Gastroesophageal sphincter (tissue), 4 donors: ENCODE results near the gene HERC2. TPM values are rescaled to one million over a fixed set of nuclear protein-coding genes. Genes with fewer than 3 reads are reported as not detected.

Source experiments
- ATAC-seq: fragments of 150-250 bp; one replicate; pipeline ENCODE4 v1.9.1; 2016; ENCODE audit warnings: mild to moderate bottlenecking, moderate library complexity
- H3K27ac ChIP-seq, 4 donors: fragments of 200-600 bp; sonication (generic) in 3 of 4; 1 replicate in 3 of 4; 2 replicates in 1 of 4; pipeline ENCODE4 v1.5.1; 2016 to 2019
- H3K27me3 ChIP-seq: fragments of 200-600 bp; sonication (generic); one replicate; pipeline ENCODE4 v1.5.1; 2019
- H3K36me3 ChIP-seq, 2 donors: fragments of 200-600 bp; sonication (generic); one replicate each; pipeline ENCODE4 v1.5.1; 2019; ENCODE audit warnings: control low read depth in 1 of 2
- H3K4me1 ChIP-seq, 3 donors: fragments of 200-600 bp; sonication (generic); 1 replicate in 2 of 3; 2 replicates in 1 of 3; pipeline ENCODE4 v1.5.1; 2016 to 2019; ENCODE audit warnings: control low read depth in 2 of 3
- H3K4me3 ChIP-seq, 2 donors: fragments of 200-600 bp; sonication (generic); one replicate each; pipeline ENCODE4 v1.5.1; 2019; ENCODE audit warnings: mild to moderate bottlenecking in 1 of 2, moderate library complexity in 1 of 2
- H3K9me3 ChIP-seq, 3 donors: fragments of 200-600 bp; sonication (generic); one replicate each; pipeline ENCODE4 v1.5.1; 2017 to 2019; ENCODE audit warnings: control low read depth in 2 of 3
- EP300 ChIP-seq: sonication (generic); formaldehyde crosslinking; IDR thresholded peaks from one replicate; pipeline ENCODE4 v1.6.1; 2017; ENCODE audit warnings: antibody characterized with exemption, mild to moderate bottlenecking
- POLR2A ChIP-seq, 2 donors: fragments of 450-650 bp; IDR thresholded peaks; one replicate each; pipeline ENCODE4 v1.6.1; 2017; ENCODE audit warnings: antibody characterized with exemption in 2 of 2, mild to moderate bottlenecking in 2 of 2, moderate library complexity in 1 of 2
- POLR2AphosphoS5 ChIP-seq: sonication (generic); formaldehyde crosslinking; IDR thresholded peaks from one replicate; pipeline ENCODE4 v1.6.1; 2017; ENCODE audit warnings: antibody characterized with exemption
- WGBS, 2 donors: methylation state at CpG; one replicate each; pipeline ENCODE4 v1.1.5; 2018; ENCODE audit warnings: low coverage in 1 of 2; 5-methylcytosine and 5-hydroxymethylcytosine counted together
- total RNA-seq, 4 donors: library from RNA; depleted of rRNA; stranded (reverse); fragments of >200 nt; gene quantifications; one replicate each; pipeline ENCODE4 v1.1.0, GENCODE V29; 2016
- TF ChIP-seq, protein P1 (sequence below), 4 experiments: fragments of 200-600 bp in 2 of 4; fragments of 450-650 bp in 2 of 4; sonication (generic) in 1 of 4; IDR thresholded peaks; one replicate each; pipeline ENCODE4 v1.5.1; 2017 to 2019; ENCODE audit warnings: antibody characterized with exemption in 4 of 4, mild to moderate bottlenecking in 2 of 4, moderate library complexity in 2 of 4

The HERC2 gene
- total RNA-seq, 4 donors from 2014 or later, result 38.6 to 94.6 (median 56.1) TPM

DNA sequence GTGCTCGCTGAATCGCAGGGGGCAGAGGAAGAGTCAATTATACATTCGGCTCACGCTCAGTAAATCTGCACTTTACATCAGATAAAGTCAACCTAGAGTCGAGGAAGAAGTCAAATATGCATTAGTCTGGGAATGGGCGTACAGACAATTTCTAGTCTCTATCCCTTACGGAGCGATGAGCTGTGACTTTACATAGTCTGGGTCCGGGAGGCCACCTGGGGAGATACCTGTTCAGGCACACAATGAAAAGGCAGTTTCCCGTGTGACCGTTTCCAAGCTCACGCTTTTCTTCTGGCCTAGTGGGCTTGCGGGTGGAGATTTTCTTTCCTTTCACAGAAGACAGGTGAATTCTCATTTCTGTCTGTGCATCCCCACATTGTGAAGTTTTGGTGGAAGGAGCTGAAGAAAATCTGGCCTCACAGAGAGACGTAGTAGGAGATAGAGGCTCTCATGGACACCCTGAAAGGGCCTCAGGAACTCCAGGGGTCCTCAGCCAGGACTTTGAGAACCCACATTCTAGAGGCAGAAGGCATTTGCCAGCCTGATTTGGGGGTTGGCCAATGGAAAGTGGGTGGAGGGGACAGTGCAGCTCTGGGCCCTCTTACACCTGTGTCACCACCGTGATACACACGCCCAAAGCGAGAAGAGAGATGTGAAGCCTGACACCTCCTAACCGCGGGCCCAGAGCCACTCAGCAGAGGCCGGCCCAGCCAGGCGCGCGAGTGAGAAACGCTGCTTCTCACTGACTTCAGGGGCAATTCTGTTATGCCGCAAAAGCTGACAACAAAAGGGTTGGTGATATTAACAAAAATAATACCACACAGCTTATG lies 212.1 kb downstream of the HERC2 start:
- Histone ChIP-seq H3K4me3 (no peak overlapping the region), H3K36me3 (peaks cover 0 to 38% of the 10 kb centered on the region in 2 donors), H3K9me3 (no peaks in the 10 kb centered on the region), H3K27me3 (peaks cover 20% of the 10 kb centered on the region), H3K4me1 (peaks cover 0 to 36% (median 3%) of the 10 kb centered on the region in 3 donors), H3K27ac (peak overlapping the region; percentile 10 to 72 (median 64))
- peak; percentile 35 for ATAC-seq
- WGBS, 2 donors, result 82% methylated on average over 11 to 19 of the region's 25 CpGs
- no peak for TF ChIP-seq POLR2A (IDR thresholded peaks at IDR 0.05)
- no peak for TF ChIP-seq EP300
- TF ChIP-seq, protein P1, sequence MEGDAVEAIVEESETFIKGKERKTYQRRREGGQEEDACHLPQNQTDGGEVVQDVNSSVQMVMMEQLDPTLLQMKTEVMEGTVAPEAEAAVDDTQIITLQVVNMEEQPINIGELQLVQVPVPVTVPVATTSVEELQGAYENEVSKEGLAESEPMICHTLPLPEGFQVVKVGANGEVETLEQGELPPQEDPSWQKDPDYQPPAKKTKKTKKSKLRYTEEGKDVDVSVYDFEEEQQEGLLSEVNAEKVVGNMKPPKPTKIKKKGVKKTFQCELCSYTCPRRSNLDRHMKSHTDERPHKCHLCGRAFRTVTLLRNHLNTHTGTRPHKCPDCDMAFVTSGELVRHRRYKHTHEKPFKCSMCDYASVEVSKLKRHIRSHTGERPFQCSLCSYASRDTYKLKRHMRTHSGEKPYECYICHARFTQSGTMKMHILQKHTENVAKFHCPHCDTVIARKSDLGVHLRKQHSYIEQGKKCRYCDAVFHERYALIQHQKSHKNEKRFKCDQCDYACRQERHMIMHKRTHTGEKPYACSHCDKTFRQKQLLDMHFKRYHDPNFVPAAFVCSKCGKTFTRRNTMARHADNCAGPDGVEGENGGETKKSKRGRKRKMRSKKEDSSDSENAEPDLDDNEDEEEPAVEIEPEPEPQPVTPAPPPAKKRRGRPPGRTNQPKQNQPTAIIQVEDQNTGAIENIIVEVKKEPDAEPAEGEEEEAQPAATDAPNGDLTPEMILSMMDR (IDR thresholded peaks at IDR 0.05), result no peak
- no peak for TF ChIP-seq POLR2AphosphoS5

- TF ChIP-seq POLR2AphosphoS5 (no peak), EP300 (no peak), POLR2A (IDR thresholded peaks at IDR 0.05) (no peak)
- TF ChIP-seq, protein P1 (IDR thresholded peaks at IDR 0.05), result no peak
- Histone ChIP-seq H3K4me3 (peak overlapping the region in 1 of 2 donors; percentile 67), H3K27me3 (peaks cover 30% of the 10 kb centered on the region), H3K27ac (peak overlapping the region in 1 of 4 donors; percentile 54), H3K4me1 (peaks cover 0 to 36% (median 3%) of the 10 kb centered on the region in 3 donors), H3K36me3 (peaks cover 0 to 18% of the 10 kb centered on the region in 2 donors), H3K9me3 (no peaks in the 10 kb centered on the region)
- whole genome bisulfite sequencing, 2 donors, result 75 to 89% methylated on average over 2 to 3 of the region's 8 CpGs
- ATAC-seq, result no peak
Observed at GRCh38 chr15:28107904-28108275, 214.1 kb downstream of the HERC2 start.

- peak; percentile 28 for ATAC-seq
- Histone ChIP-seq H3K9me3 (no peaks in the 10 kb centered on the region), H3K27ac (peak overlapping the region in 3 of 4 donors; percentile 29 to 54 (median 51)), H3K36me3 (peaks cover 0 to 13% of the 10 kb centered on the region in 2 donors), H3K4me3 (peak overlapping the region; percentile 45 to 67), H3K4me1 (peaks cover 0 to 36% (median 3%) of the 10 kb centered on the region in 3 donors), H3K27me3 (peaks cover 30% of the 10 kb centered on the region)
- TF ChIP-seq EP300, result no peak
- TF ChIP-seq POLR2A (IDR thresholded peaks at IDR 0.05), result no peak
- no peak for TF ChIP-seq POLR2AphosphoS5
- TF ChIP-seq, protein P1 (IDR thresholded peaks at IDR 0.05), result no peak
- 0% methylated on average over 5 of the region's 63 CpGs; no CpG with 5 or more reads in 1 of the 2 donors for WGBS, 2 donors
Observed at GRCh38 chr15:28107111-28107903, 214.7 kb downstream of the HERC2 start.

- Histone ChIP-seq H3K27me3 (peaks cover 38% of the 10 kb centered on the region), H3K36me3 (peaks cover 0 to 5% of the 10 kb centered on the region in 2 donors), H3K4me1 (peaks cover 0 to 36% (median 3%) of the 10 kb centered on the region in 3 donors), H3K9me3 (no peaks in the 10 kb centered on the region), H3K27ac (peak overlapping the region in 3 of 4 donors; percentile 29 to 54 (median 51)), H3K4me3 (peak overlapping the region; percentile 45 to 67)
- TF ChIP-seq POLR2AphosphoS5 (no peak), EP300 (no peak), POLR2A (IDR thresholded peaks at IDR 0.05) (no peak)
- TF ChIP-seq, protein P1 (IDR thresholded peaks at IDR 0.05), result no peak
- ATAC-seq, result peak; percentile 24
- 58 to 80% methylated on average over 2 to 3 of the region's 81 CpGs for WGBS, 2 donors
Observed at GRCh38 chr15:28106294-28107110, 215.5 kb downstream of the HERC2 start.
